HG03432 (cell line): ENCODE data around the gene GIGYF1.
"Not testable (repeated sequence)": the region's sequence is repeated elsewhere in the genome, so short reads cannot be mapped to it uniquely, and the experiment has no call there.

Source experiments
- ATAC-seq: cut with Tn5 transposase; IDR thresholded peaks from one replicate; pipeline ENCODE4 v1.9.1; 2021; ENCODE audit warnings: mild to moderate bottlenecking, moderate library complexity; ENCODE audit not compliant: unreplicated experiment

Gene GIGYF1

GRCh38 chr7:100694098-100694745, at the start of gene GIGYF1:
TSS of gene GIGYF1 (minus strand) at chr7:100694250. CDS start at chr7:100688238, 6,012 bp downstream.
- peak; percentile 62 for ATAC-seq

- ATAC-seq = no peak
Observed at GRCh38 chr7:100739934-100740333, 45.9 kb upstream of the GIGYF1 start.

GRCh38 chr7:100736671-100737070, 42.6 kb upstream of the GIGYF1 start:
- no peak for ATAC-seq

GRCh38 chr7:100735730-100736129, 41.7 kb upstream of the GIGYF1 start:
- ATAC-seq = no peak

- ATAC-seq = no peak
Observed at GRCh38 chr7:100731937-100732636, 38.0 kb upstream of the GIGYF1 start.

GRCh38 chr7:100730136-100730800, 36.2 kb upstream of the GIGYF1 start:
- no peak for ATAC-seq

- no peak for ATAC-seq
Observed at GRCh38 chr7:100728196-100728595, 34.1 kb upstream of the GIGYF1 start.

GRCh38 chr7:100726996-100727761, 33.1 kb upstream of the GIGYF1 start:
- ATAC-seq = no peak

GRCh38 chr7:100724364-100724763, 30.3 kb upstream of the GIGYF1 start:
- not testable (repeated sequence) for ATAC-seq

GRCh38 chr7:100723732-100724275, 29.8 kb upstream of the GIGYF1 start:
- ATAC-seq = no peak

- ATAC-seq = no peak
Observed at GRCh38 chr7:100722480-100723212, 28.6 kb upstream of the GIGYF1 start.

GRCh38 chr7:100721505-100721812, 27.4 kb upstream of the GIGYF1 start:
- ATAC-seq = no peak

- ATAC-seq = no peak
Observed at GRCh38 chr7:100720671-100721504, 26.8 kb upstream of the GIGYF1 start.

- ATAC-seq = no peak
Observed at GRCh38 chr7:100720279-100720670, 26.2 kb upstream of the GIGYF1 start, which contains the start of gene EPO. TSS of gene EPO (plus strand) at chr7:100720468. CDS start at chr7:100720981, 513 bp downstream.

- ATAC-seq = no peak
Observed at GRCh38 chr7:100719523-100720278, 25.7 kb upstream of the GIGYF1 start.

GRCh38 chr7:100717073-100717472, 23.0 kb upstream of the GIGYF1 start:
- not testable (repeated sequence) for ATAC-seq

GRCh38 chr7:100714725-100715124, 20.7 kb upstream of the GIGYF1 start:
- ATAC-seq = no peak

- no peak for ATAC-seq
Observed at GRCh38 chr7:100711369-100711768, 17.3 kb upstream of the GIGYF1 start.

- ATAC-seq = no peak
Observed at GRCh38 chr7:100710452-100710851, 16.4 kb upstream of the GIGYF1 start.
